Measurements from ENCODE around the gene EIF2S3B.
"Not testable (repeated sequence)": the region's sequence is repeated elsewhere in the genome, so short reads cannot be mapped to it uniquely, and the experiment has no call there.

EIF2S3B gene

GRCh38 chr12:10505620-10506019 lies at the start of gene EIF2S3B:
EIF2S3B (plus strand) TSS chr12:10505890; CDS start chr12:10505903, 13 bp downstream.
- DNase-seq = no peak

GRCh38 chr12:10456856-10457255 lies 48.8 kb upstream of the EIF2S3B start:
- DNase-seq = no peak

GRCh38 chr12:10457760-10458159 lies 47.9 kb upstream of the EIF2S3B start:
- DNase-seq = no peak

- DNase-seq = no peak
These were observed 39.4 kb upstream of the EIF2S3B start for GRCh38 chr12:10466311-10466710.

GRCh38 chr12:10469701-10470100 lies 36.0 kb upstream of the EIF2S3B start:
- DNase-seq = no peak

GRCh38 chr12:10472808-10473207 lies 32.9 kb upstream of the EIF2S3B start:
- not testable (repeated sequence) for DNase-seq

GRCh38 chr12:10481901-10482300 lies 23.8 kb upstream of the EIF2S3B start:
- not testable (repeated sequence) for DNase-seq

GRCh38 chr12:10487328-10487727 lies 18.4 kb upstream of the EIF2S3B start:
- not testable (repeated sequence) for DNase-seq

GRCh38 chr12:10491766-10492165 lies 13.9 kb upstream of the EIF2S3B start:
- DNase-seq = no peak

GRCh38 chr12:10497602-10498001 lies 8.1 kb upstream of the EIF2S3B start:
- no peak for DNase-seq

GRCh38 chr12:10498042-10498441 lies 7.6 kb upstream of the EIF2S3B start:
- DNase-seq = no peak

GRCh38 chr12:10501030-10501429 lies 4.7 kb upstream of the EIF2S3B start:
- peak; percentile 4 for DNase-seq

GRCh38 chr12:10503460-10503859 lies 2.2 kb upstream of the EIF2S3B start:
- DNase-seq = no peak

GRCh38 chr12:10511756-10512355 lies 6.2 kb downstream of the EIF2S3B start:
- DNase-seq = no peak

- DNase-seq = no peak
These were observed 7.1 kb downstream of the EIF2S3B start for GRCh38 chr12:10512798-10513197.

- no peak for DNase-seq
These were observed 15.9 kb downstream of the EIF2S3B start for GRCh38 chr12:10521555-10521954.

- DNase-seq = no peak
These were observed 22.7 kb downstream of the EIF2S3B start for GRCh38 chr12:10528174-10528953.

- DNase-seq = no peak
These were observed 23.9 kb downstream of the EIF2S3B start for GRCh38 chr12:10529603-10530002.

GRCh38 chr12:10537721-10538120 lies 32.0 kb downstream of the EIF2S3B start:
- DNase-seq = no peak

- DNase-seq = peak; percentile 50
These were observed 35.1 kb downstream of the EIF2S3B start for GRCh38 chr12:10540776-10541205.

GRCh38 chr12:10543499-10543898 lies 37.8 kb downstream of the EIF2S3B start:
- DNase-seq = no peak

GRCh38 chr12:10551375-10551774 lies 45.7 kb downstream of the EIF2S3B start:
- DNase-seq = no peak

- DNase-seq = no peak
These were observed 47.5 kb downstream of the EIF2S3B start for GRCh38 chr12:10553148-10553547.

- no peak for DNase-seq
These were observed 48.6 kb downstream of the EIF2S3B start for GRCh38 chr12:10554228-10554755.
